HepG2 (cell line): ENCODE data around the gene CD34. TPM values are rescaled to one million over a fixed set of nuclear protein-coding genes. Genes with fewer than 3 reads are reported as not detected.

ENCODE experiments used
- ATAC-seq: fragments of 200-7000 bp; cut with Tn5 transposase; 3 replicates; pipeline ENCODE4 v1.9.1; 2020; ENCODE audit warnings: mild to moderate bottlenecking, moderate library complexity
- BruUV-seq: library from RNA; stranded (reverse); fragments of 400-500 nt; replicated peaks from 2 replicates; lab custom pipeline; 2021; lab: Mats Ljungman, UMichigan
- CTCF ChIA-PET: fragments of 300-600 bp; formaldehyde crosslinking; extraction: SDS; loops from one replicate; lab custom pipeline; 2021; ENCODE audit warnings: low total read pairs, inconsistent platforms, low intra/inter-chr PET ratio; lab: Yijun Ruan, JAX
- POLR2A ChIA-PET: fragments of 350-600 bp; sonication (Branson Sonifier 250); formaldehyde crosslinking; loops from one replicate; lab custom pipeline; 2020; ENCODE audit warnings: antibody characterized with exemption, inconsistent platforms; lab: Yijun Ruan, JAX
- DNase-seq: peaks from one replicate; pipeline ENCODE4 v3.0.0-alpha.2; 2015; ENCODE audit warnings: low spot score
- FAIRE-seq: peaks from 3 replicates; lab custom pipeline; 2011; peaks lifted over from hg19 to GRCh38; lab: Jason Lieb, UNC
- H2AFZ ChIP-seq: one replicate; pipeline ENCODE4 v1.6.1; 2011; ENCODE audit warnings: low read length, inconsistent platforms
- H3K27ac ChIP-seq: fragments of 300-600 bp; 3 replicates; pipeline ENCODE4 v1.8.0; 2011; ENCODE audit warnings: mixed run types, mild to moderate bottlenecking, mixed read lengths, low read length, inconsistent platforms; ENCODE audit not compliant: insufficient read depth; ENCODE audit errors: extremely low read length
- H3K27me3 ChIP-seq, 2 experiments: fragments of 200-600 bp in 1 of 2; 2 replicates in 1 of 2; 3 replicates in 1 of 2; pipeline versions ENCODE4 v1.6.0 to v1.8.0; 2011; ENCODE audit warnings: low read length in 2 of 2, mild to moderate bottlenecking in 2 of 2, moderate library complexity in 2 of 2, inconsistent platforms in 1 of 2; ENCODE audit not compliant: insufficient read depth in 2 of 2, control insufficient read depth in 1 of 2
- H3K36me3 ChIP-seq, 2 experiments: fragments of 200-600 bp in 1 of 2; replicated peaks in 1 of 2; 2 replicates in 1 of 2; 3 replicates in 1 of 2; pipeline versions ENCODE4 v1.5.1 to v1.8.0; 2011; ENCODE audit warnings: low read length in 2 of 2, inconsistent platforms in 1 of 2; ENCODE audit not compliant: insufficient read depth in 2 of 2, control insufficient read depth in 1 of 2
- H3K4me1 ChIP-seq: 2 replicates; pipeline ENCODE4 v1.5.1; 2012; ENCODE audit warnings: low read length, inconsistent platforms; ENCODE audit not compliant: insufficient read depth
- H3K4me2 ChIP-seq: 2 replicates; pipeline ENCODE4 v1.6.0; 2011; ENCODE audit warnings: low read depth, low read length, inconsistent platforms
- H3K4me3 ChIP-seq, 3 experiments: fragments of 200-600 bp in 1 of 3; sonication (generic), shearing (Covaris generic) in 1 of 3; replicated peaks in 1 of 3; 2 replicates each; pipeline ENCODE4 v1.5.1; 2011 to 2016; ENCODE audit warnings: low read length in 3 of 3, inconsistent platforms in 2 of 3, low read depth in 2 of 3, mild to moderate bottlenecking in 2 of 3, control low read depth in 1 of 3, mixed read lengths in 1 of 3; ENCODE audit not compliant: insufficient read depth in 1 of 3
- H3K79me2 ChIP-seq: one replicate; pipeline ENCODE4 v1.6.1; 2011; ENCODE audit warnings: low read length, inconsistent platforms; ENCODE audit not compliant: insufficient read depth
- H3K9ac ChIP-seq: 2 replicates; pipeline ENCODE4 v1.6.0; 2011; ENCODE audit warnings: mild to moderate bottlenecking, low read depth, low read length, inconsistent platforms; ENCODE audit not compliant: insufficient read depth
- H3K9me3 ChIP-seq: 2 replicates; pipeline ENCODE4 v1.5.1; 2012; ENCODE audit warnings: mild to moderate bottlenecking, low read length
- H4K20me1 ChIP-seq: 2 replicates; pipeline ENCODE4 v1.6.0; 2011; ENCODE audit warnings: inconsistent platforms, mild to moderate bottlenecking, low read length, moderate library complexity; ENCODE audit not compliant: insufficient read depth
- EP300 ChIP-seq, 3 experiments: sonication (generic) in 1 of 3; formaldehyde crosslinking in 1 of 3; IDR thresholded peaks; 2 replicates each; pipeline versions ENCODE4 v1.5.1 to v1.6.1; 2011 to 2020; ENCODE audit warnings: low read depth in 2 of 3, low read length in 2 of 3, borderline replicate concordance in 1 of 3, improper control_type of control experiment in 1 of 3, mild to moderate bottlenecking in 1 of 3, missing genetic modification reagents in 1 of 3, moderate library complexity in 1 of 3
- HMGXB4 ChIP-seq, 2 experiments: sonication (generic) in 1 of 2; formaldehyde crosslinking in 1 of 2; IDR thresholded peaks; 2 replicates each; pipeline versions ENCODE4 v1.4.0 to v1.6.1; 2018 to 2020; ENCODE audit warnings: missing genetic modification reagents in 2 of 2, borderline replicate concordance in 1 of 2, low read depth in 1 of 2, mild to moderate bottlenecking in 1 of 2, missing biosample characterization in 1 of 2
- HOMEZ ChIP-seq: IDR thresholded peaks from 2 replicates; pipeline ENCODE4 v1.6.1; 2016; ENCODE audit warnings: low read depth
- POGK ChIP-seq: sonication (generic); formaldehyde crosslinking; conservative IDR thresholded peaks from 2 replicates; pipeline ENCODE4 v1.8.0; 2022; ENCODE audit warnings: mild to moderate bottlenecking, moderate library complexity, missing genetic modification reagents
- PTBP1 ChIP-seq: fragments of 200-400 bp; formaldehyde crosslinking; IDR thresholded peaks from 2 replicates; pipeline ENCODE4 v1.6.1; 2018; ENCODE audit warnings: low read length, low read depth; ENCODE audit not compliant: poor library complexity, severe bottlenecking
- SRY ChIP-seq: sonication (generic); formaldehyde crosslinking; IDR thresholded peaks from 2 replicates; pipeline ENCODE4 v1.8.0; 2022; ENCODE audit warnings: mild to moderate bottlenecking, missing genetic modification reagents
- ZNF44 ChIP-seq: sonication (generic); formaldehyde crosslinking; IDR thresholded peaks from 2 replicates; pipeline ENCODE4 v1.5.1; 2020; ENCODE audit warnings: mild to moderate bottlenecking, missing genetic modification reagents
- ZNF7 ChIP-seq: IDR thresholded peaks from 2 replicates; pipeline ENCODE4 v1.6.1; 2016; ENCODE audit warnings: missing biosample characterization, missing genetic modification reagents
- ZNF883 ChIP-seq: sonication (generic); formaldehyde crosslinking; IDR thresholded peaks from 2 replicates; pipeline ENCODE4 v1.5.1; 2020; ENCODE audit warnings: mild to moderate bottlenecking, missing genetic modification reagents; ENCODE audit errors: not compliant biosample characterization
- WGBS: methylation state at CpG from one replicate; pipeline ENCODE4 v1.1.6; 2017; ENCODE audit warnings: low lambda C conversion rate; 5-methylcytosine and 5-hydroxymethylcytosine counted together
- in situ Hi-C: cut with HindIII; loops from 2 replicates; pipeline ENCODE4 v1.10.0; 2017; ENCODE audit warnings: low pct_unique_long_range_greater_than_20kb; ENCODE audit not compliant: extremely low pct_ligation_motif_present
- intact Hi-C: fragments of 100-400 bp; cut with micrococcal nuclease; formaldehyde crosslinking; loops from one replicate; pipeline ENCODE4 v1.10.0; 2022; ENCODE audit not compliant: unreplicated experiment
- polyA plus RNA-seq, 8 experiments: library from polyadenylated mRNA; depleted of rRNA in 3 of 8; stranded (reverse) in 7 of 8; unstranded in 1 of 8; fragments of >200 nt; fragmentation: Illumina TruSeq in 4 of 8; extraction: Trizol in 4 of 8; gene quantifications; 2 replicates each; pipeline versions ENCODE4 v1.2.1 to v1.2.3, GENCODE V29; 2011 to 2016; ENCODE audit warnings: low read depth in 4 of 8, missing spikeins in 1 of 8, mixed read lengths in 1 of 8; ENCODE audit not compliant: insufficient read depth in 1 of 8
- total RNA-seq, 5 experiments: library from RNA; depleted of rRNA; stranded (reverse); fragments of >200 nt; fragmentation: Illumina TruSeq; extraction: Trizol; gene quantifications; 2 replicates each; pipeline ENCODE4 v1.2.3, GENCODE V29; 2016; ENCODE audit warnings: low read depth in 1 of 5

Gene CD34
- total and polyA plus RNA-seq, 2 of the 13 experiments (the other 11 are each of a cell fraction or from before 2014, with no cell fraction given), result not detected

GRCh38 chr1:207869859-207870258 is 41.1 kb downstream of the CD34 start (continued):
- no peak for TF ChIP-seq HOMEZ (CRISPR knock-in tag)

GRCh38 chr1:207868774-207869721 is 41.9 kb downstream of the CD34 start:
- ATAC-seq (peak; percentile 91), DNase-seq (peak; percentile 41), FAIRE-seq (no peak)
- peaks cover 0 to 17% of the 10 kb centered on the region in 2 experiments; a peak in 2 of 5 replicates for H3K27me3 ChIP-seq
- ChIA-PET POLR2A (interaction anchor here (1.0 to 1.4 kb wide), 2 partner anchors 40 to 42 kb away, joined by 4 to 13 read pairs; no protein-coding TSS in a partner anchor), CTCF (interaction anchor here (1.1 to 1.9 kb wide), 2 partner anchors 40 to 57 kb away, joined by 5 to 26 read pairs; no protein-coding TSS in a partner anchor)
- no TSS peak for BruUV-seq
- intact Hi-C loops (loop anchor here (1.0 to 2.0 kb wide), 2 partner anchors 20 to 41 kb away; no protein-coding TSS in a partner anchor), in situ Hi-C loops (loop anchor here (5.0 kb wide), 1 partner anchor 42 kb away; no protein-coding TSS in a partner anchor)
- H4K20me1 ChIP-seq, result no peaks in the 10 kb centered on the region
- H3K4me2 ChIP-seq, result peak overlapping the region; percentile 93
- no peak overlapping the region for H3K27ac ChIP-seq
- no peaks in the 10 kb centered on the region for H3K79me2 ChIP-seq
- peaks cover 37% of the 10 kb centered on the region for H3K4me1 ChIP-seq
- WGBS, result 13% methylated on average over 8 of the region's 87 CpGs
- H3K9ac ChIP-seq, result peak overlapping the region; percentile 61
- H3K9me3 ChIP-seq, result no peaks in the 10 kb centered on the region
- H3K4me3 ChIP-seq, result peak overlapping the region; percentile 61 to 83 (median 82)
- H3K36me3 ChIP-seq, result no peaks in the 10 kb centered on the region
- peak overlapping the region; percentile 66 for H2AFZ ChIP-seq
- peak in 1 of 2 experiments; percentile 35; a peak in 1 of 4 replicates for TF ChIP-seq EP300 (IDR thresholded peaks at IDR 0.05; ENCODE audit: low read depth in 2 of 2, low read length in 2 of 2)
- no peak for TF ChIP-seq EP300 (CRISPR knock-in tag; IDR thresholded peaks at IDR 0.05; ENCODE audit: borderline replicate concordance)
- no peak for TF ChIP-seq ZNF44 (CRISPR knock-in tag)
- 0 out of 2 replicates have a peak, but pooled peaks have one; percentile 50 for TF ChIP-seq POGK (CRISPR knock-in tag)
- peak; percentile 58 to 88; a peak in 3 of 4 replicates for TF ChIP-seq HMGXB4 (CRISPR knock-in tag; IDR thresholded peaks at IDR 0.05; ENCODE audit: borderline replicate concordance in 1 of 2, low read depth in 1 of 2)
- TF ChIP-seq ZNF7 (CRISPR knock-in tag), result no peak
- peak; percentile 46; the same call in 1 of the 2 replicates for TF ChIP-seq SRY (CRISPR knock-in tag)
- TF ChIP-seq ZNF883 (CRISPR knock-in tag), result no peak
- no peak for TF ChIP-seq PTBP1
